ENCODE measurements around the gene TMEM223. TPM values are rescaled to one million over a fixed set of nuclear protein-coding genes. Genes with fewer than 3 reads are reported as not detected.

The TMEM223 gene, protein sequence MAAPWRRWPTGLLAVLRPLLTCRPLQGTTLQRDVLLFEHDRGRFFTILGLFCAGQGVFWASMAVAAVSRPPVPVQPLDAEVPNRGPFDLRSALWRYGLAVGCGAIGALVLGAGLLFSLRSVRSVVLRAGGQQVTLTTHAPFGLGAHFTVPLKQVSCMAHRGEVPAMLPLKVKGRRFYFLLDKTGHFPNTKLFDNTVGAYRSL
- total RNA-seq, result 25.8 and 27.7 TPM in 2 replicates

GRCh38 chr11:62791501-62792201 is at the start of gene TMEM223:
Gene TMEM223 (minus strand): TSS chr11:62792006. CDS start chr11:62791994, 12 bp downstream.

GRCh38 chr11:62839050-62839945 is 47.5 kb upstream of the TMEM223 start, which contains the start of gene WDR74:
Gene WDR74 (minus strand): TSS chr11:62839590. CDS start chr11:62839570, 20 bp downstream.

DNA sequence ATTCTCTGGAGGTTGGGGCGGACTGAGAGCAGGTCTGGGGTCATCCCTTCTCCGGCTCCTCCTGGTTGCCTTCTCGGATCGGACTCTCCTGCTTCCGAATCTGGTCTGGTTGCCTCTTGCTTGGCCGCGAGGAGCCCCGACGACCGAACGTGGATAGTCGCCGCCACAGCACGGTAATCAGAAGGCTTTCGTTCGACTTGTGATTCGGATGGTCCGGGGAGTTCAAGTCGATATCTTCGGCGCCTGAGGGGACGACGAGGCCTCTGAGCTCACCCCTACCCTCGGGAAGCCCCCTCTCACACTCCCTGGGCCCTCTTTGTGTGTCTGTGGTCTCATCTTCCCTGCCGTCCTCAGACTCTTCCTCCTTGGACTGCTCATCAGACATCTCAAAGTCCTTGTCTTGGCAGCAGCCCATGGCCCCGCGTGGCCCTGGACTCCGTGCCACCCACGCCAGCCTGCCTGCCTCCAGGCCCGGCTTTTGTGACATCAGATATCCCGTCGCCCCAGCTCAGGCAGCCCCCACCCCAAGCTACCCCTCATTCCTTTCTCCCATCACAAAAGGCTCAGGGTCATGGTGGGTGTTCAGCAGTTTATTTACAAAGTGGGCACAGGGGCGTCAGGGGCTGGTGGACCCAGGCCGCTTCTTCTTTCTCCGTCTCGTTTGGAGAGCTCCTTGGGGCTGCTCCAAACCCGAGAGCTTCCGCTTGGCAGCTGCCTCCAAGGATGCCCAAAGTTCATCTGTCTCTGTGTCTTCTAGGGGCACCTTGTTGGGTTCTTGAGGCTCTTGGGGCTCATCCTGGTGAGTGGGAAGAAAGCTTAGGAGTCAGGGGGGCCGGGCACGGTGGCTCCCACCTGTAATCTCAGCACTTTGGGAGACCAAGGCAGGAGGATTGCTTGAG is 40.8 kb upstream of the TMEM223 start, which contains the start of gene TEX54:
TSS of gene TEX54 (minus strand) at position 506 of the 899 bp plus-strand sequence.

GRCh38 chr11:62831520-62832335 is 39.9 kb upstream of the TMEM223 start, which contains the start of gene STX5:
Gene STX5 (minus strand): TSS chr11:62832051. CDS start chr11:62831243, 808 bp downstream.

DNA sequence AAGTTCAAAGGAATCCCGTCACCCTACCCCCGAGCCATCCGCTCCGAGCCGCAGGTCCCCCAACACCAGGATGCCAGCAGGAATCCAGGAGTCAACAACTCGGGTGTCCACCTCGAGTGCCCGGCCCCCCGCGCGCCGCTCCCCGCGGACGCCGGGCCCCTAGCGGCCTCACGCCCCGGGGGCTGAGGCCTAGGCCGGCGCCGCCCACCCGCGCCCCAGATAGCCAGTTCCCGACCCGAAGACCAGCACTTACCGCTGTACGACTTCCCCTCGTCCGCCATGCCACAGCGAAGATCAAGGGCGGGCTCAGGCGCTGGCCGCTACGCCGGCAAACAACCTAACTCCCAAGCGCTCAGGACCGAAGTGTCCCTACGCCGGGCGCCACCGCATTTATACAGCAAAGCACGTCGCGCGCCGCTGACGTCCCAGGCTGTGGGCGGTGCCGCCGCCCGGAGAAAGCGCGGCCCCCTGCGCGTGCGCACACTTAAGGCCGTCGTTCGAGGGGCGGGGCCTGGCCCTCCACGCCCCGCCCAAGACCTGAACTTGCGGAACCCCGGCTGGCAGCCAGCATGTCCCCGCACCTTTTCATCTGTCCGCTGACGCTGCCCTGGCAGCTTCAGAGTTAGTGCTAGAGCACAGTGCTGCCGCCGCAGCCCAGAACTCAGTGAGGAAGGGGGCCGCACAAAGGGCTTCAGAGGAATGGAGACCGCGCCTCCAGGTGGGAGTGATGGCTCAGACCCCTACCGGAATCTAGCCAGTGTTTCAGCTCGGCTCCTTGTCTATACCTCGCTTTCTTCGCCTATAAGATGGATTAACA is 13.5 kb upstream of the TMEM223 start, which contains the start of gene NXF1:
TSS of gene NXF1 (minus strand) at position 365 of the 817 bp plus-strand sequence. CDS start at position 281, 84 bp downstream.

DNA sequence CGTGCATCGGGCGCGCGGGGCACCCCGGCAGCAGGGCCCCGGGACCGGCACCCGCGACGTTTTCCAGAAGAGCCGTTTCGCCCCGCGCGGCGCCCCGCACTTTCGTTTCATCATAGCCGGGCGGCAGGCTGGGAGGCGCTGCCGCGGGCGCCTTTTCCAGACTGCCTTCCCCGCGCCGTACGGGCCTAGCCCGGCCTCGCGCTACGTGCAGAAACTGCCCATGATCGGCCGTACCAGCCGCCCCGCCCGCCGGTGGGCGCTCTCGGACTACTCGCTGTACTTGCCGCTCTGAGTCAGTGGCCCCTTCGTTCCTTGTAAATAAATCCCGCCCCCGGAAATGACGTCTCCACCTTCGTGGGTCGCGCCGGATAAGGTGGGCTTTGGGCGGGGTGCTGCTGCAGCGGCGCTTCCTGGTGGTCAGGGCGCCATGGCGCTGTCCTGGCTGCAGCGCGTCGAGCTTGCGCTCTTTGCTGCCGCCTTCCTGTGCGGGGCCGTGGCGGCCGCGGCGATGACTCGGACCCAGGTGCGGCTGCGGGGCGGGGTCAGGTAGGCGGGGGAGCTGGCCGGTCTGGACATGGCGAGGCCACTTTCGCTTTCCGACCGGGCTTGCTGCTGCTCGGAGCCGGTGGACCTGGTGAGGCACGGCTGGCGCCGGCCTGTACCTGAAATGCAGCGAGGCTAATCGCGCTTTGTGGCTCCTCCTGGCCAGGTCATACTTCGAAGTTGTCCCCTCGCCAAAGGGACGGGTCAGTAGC is 4.6 kb downstream of the TMEM223 start, which contains the start of gene TMEM179B:
TSS of gene TMEM179B (plus strand) at position 398 of the 755 bp plus-strand sequence. CDS start at position 428, 30 bp downstream.

GRCh38 chr11:62771144-62772021 is 20.4 kb downstream of the TMEM223 start, which contains the start of gene TAF6L:
Gene TAF6L (plus strand): TSS chr11:62771396. CDS start chr11:62775784, 4,388 bp downstream.

DNA sequence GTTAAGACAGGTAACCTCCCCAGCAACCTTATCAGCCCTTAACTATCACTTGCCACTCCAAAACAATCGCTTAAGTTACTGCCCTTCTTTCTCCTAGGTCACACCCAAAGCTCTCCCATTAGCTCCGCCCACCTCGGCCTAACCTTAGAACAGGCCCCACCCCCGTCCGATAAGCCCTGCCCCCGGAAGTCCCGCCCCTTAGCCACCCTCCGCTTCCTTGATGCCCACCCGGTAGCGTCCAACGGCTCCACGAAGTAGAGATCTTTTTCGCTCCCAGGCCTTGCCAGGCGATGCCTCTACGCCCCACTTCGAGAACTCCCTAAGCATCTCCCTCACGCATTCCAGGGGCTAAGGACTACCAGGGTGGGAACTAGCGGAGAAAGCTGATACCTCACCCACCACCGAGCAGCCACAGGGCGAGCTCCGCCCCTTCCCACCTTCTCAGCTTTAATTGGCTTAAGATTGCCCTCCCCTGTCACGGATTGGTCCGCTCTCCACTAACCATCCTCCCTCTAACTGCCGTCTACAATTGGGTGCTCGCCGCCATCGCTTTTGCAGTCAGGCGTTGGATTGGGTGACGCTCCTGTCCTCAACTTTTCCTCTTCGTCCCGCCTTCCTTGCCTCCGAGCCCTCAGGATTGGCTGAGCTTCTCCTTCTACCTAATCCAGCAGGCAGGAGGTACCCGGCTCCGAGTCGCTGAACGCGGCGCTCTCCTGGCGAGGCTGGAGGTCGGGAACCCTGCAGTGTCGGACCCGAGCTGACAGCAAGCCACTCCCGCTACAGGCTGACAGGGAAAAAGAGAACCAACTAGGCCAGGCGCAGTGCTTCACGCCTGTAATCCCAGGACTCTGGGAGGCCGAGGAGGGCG is 37.8 kb downstream of the TMEM223 start, which contains the start of gene ZBTB3:
TSS of gene ZBTB3 (minus strand) at position 425 of the 868 bp plus-strand sequence. CDS start 496 bp downstream, outside the sequence.

Other genes with a start within 250 kb of the TMEM223 start
- 438 and 502 TPM in 2 replicates for gene AHNAK, start 245.2 kb downstream of the TMEM223 start, total RNA-seq
- 1,923 and 1,968 TPM in 2 replicates for gene EEF1G, start 218.1 kb downstream of the TMEM223 start, total RNA-seq
- gene TUT1, start 200.5 kb downstream of the TMEM223 start, total RNA-seq, result 10.5 and 11.9 TPM in 2 replicates
- gene MTA2, start 190.1 kb downstream of the TMEM223 start, total RNA-seq, result 45.8 and 56.8 TPM in 2 replicates
- 50.7 and 57.5 TPM in 2 replicates for gene EML3, start 179.2 kb downstream of the TMEM223 start, total RNA-seq
- gene ROM1, start 178.7 kb downstream of the TMEM223 start, total RNA-seq, result 24.8 and 25.3 TPM in 2 replicates
- gene B3GAT3, start 170.0 kb downstream of the TMEM223 start, total RNA-seq, result 30.9 and 37.1 TPM in 2 replicates
- 322 and 338 TPM in 2 replicates for gene GANAB, start 145.4 kb downstream of the TMEM223 start, total RNA-seq
- 24.1 and 26.5 TPM in 2 replicates for gene INTS5, start 138.7 kb downstream of the TMEM223 start, total RNA-seq
- 24.8 and 38.0 TPM in 2 replicates for gene C11orf98, start 126.8 kb downstream of the TMEM223 start, total RNA-seq
- 2.4 and 3.7 TPM in 2 replicates for gene CSKMT, start 126.7 kb downstream of the TMEM223 start, total RNA-seq
- gene UQCC3, start 120.3 kb downstream of the TMEM223 start, total RNA-seq, result 7.5 and 8.7 TPM in 2 replicates
- 4.2 and 7.4 TPM in 2 replicates for gene LBHD1, start 119.7 kb downstream of the TMEM223 start, total RNA-seq
- 115 and 150 TPM in 2 replicates for gene UBXN1, start 112.9 kb downstream of the TMEM223 start, total RNA-seq
- gene LRRN4CL, start 102.5 kb downstream of the TMEM223 start, total RNA-seq, result 8.5 and 15.5 TPM in 2 replicates
- gene BSCL2, start 84.6 kb downstream of the TMEM223 start, total RNA-seq, result 15.4 and 27.1 TPM in 2 replicates
- not detected in 2 replicates for gene GNG3, start 84.3 kb downstream of the TMEM223 start, total RNA-seq
- 18.1 and 23.8 TPM in 2 replicates for gene HNRNPUL2, start 64.5 kb downstream of the TMEM223 start, total RNA-seq
- gene TTC9C, start 63.5 kb downstream of the TMEM223 start, total RNA-seq, result 22.8 and 36.6 TPM in 2 replicates
- gene ZBTB3, start 37.8 kb downstream of the TMEM223 start, total RNA-seq, result 9.4 and 10.8 TPM in 2 replicates
- gene POLR2G, start 30.4 kb downstream of the TMEM223 start, total RNA-seq, result 66.3 and 67.2 TPM in 2 replicates
- gene TAF6L, start 20.6 kb downstream of the TMEM223 start, total RNA-seq, result 11.8 and 13.9 TPM in 2 replicates
- gene TMEM179B, start 4.6 kb downstream of the TMEM223 start, total RNA-seq, result 60.1 and 80.1 TPM in 2 replicates
- 33.1 and 35.5 TPM in 2 replicates for gene NXF1, start 13.4 kb upstream of the TMEM223 start, total RNA-seq
- gene STX5, start 40.0 kb upstream of the TMEM223 start, total RNA-seq, result 31.7 and 41.2 TPM in 2 replicates
- not detected in 2 replicates for gene TEX54, start 40.8 kb upstream of the TMEM223 start, total RNA-seq
- 24.5 and 29.2 TPM in 2 replicates for gene WDR74, start 47.6 kb upstream of the TMEM223 start, total RNA-seq
- gene SLC3A2, start 88.9 kb upstream of the TMEM223 start, total RNA-seq, result 96.0 and 99.3 TPM in 2 replicates
- gene CHRM1, start 129.4 kb upstream of the TMEM223 start, total RNA-seq, result not detected in 2 replicates
- not detected in 2 replicates for gene SLC22A6, start 193.0 kb upstream of the TMEM223 start, total RNA-seq
- not detected in 2 replicates for gene SLC22A8, start 223.8 kb upstream of the TMEM223 start, total RNA-seq

Measured in cardiac ventricle fibroblast (primary cell).